Right cardiac atrium (tissue), 5 donors: ENCODE measurements around the gene CLEC16A. TPM values are rescaled to one million over a fixed set of nuclear protein-coding genes. Genes with fewer than 3 reads are reported as not detected.

Experiments
- ATAC-seq, 2 donors: fragments of 200-7000 bp; cut with Tn5 transposase; one replicate each; pipeline versions ENCODE4 v1.8.0 to v1.9.1; 2020; ENCODE audit warnings: moderate library complexity in 2 of 2, mild to moderate bottlenecking in 1 of 2
- DNase-seq, 3 donors: peaks; one replicate each; pipeline ENCODE4 v3.0.0-alpha.2; 2020
- H3K27ac ChIP-seq: one replicate; pipeline ENCODE4 v1.5.1; 2013; ENCODE audit warnings: mild to moderate bottlenecking, low read length, control low read depth, moderate library complexity
- H3K27me3 ChIP-seq: one replicate; pipeline ENCODE4 v1.6.1; 2013; ENCODE audit not compliant: control insufficient read depth, insufficient read depth
- H3K4me1 ChIP-seq: one replicate; pipeline ENCODE4 v1.6.1; 2013; ENCODE audit warnings: low read length; ENCODE audit not compliant: control insufficient read depth, insufficient read depth
- H3K4me3 ChIP-seq: one replicate; pipeline ENCODE4 v1.5.1; 2013; ENCODE audit warnings: low read length, control low read depth
- H3K9me3 ChIP-seq: one replicate; pipeline ENCODE4 v1.6.1; 2013; ENCODE audit warnings: low read length; ENCODE audit not compliant: control insufficient read depth
- WGBS: extraction: QIAGEN DNeasy Blood & Tissue Kit; methylation state at CpG from one replicate; pipeline ENCODE4 v1.1.7; 2013; 5-methylcytosine and 5-hydroxymethylcytosine counted together
- intact Hi-C, 4 donors: fragments of 100-400 bp; cut with DNase I; formaldehyde crosslinking; loops; one replicate each; pipeline versions ENCODE4 v1.11.0 to v1.14.0; 2022 to 2023
- polyA plus RNA-seq: library from polyadenylated mRNA; stranded (reverse); fragments of 200-250 nt; gene quantifications from one replicate; pipeline ENCODE4 v1.2.3, GENCODE V29; 2013
- total RNA-seq, 4 donors: library from RNA; stranded (reverse); fragmentation: NEBNext Ultra II Directional; extraction: Animal tissue kit (Norgen Biotek cat#: 25700); gene quantifications; one replicate each; pipeline ENCODE4 v1.2.1, GENCODE V29; 2021
- donor health status: healthy with polysubstance abuse.
- donor health status: DM: no; HTN: yes; CAD: no.
- donor health status: DM: no; HTN: no; CAD: no.
- donor health status: DM: no; HTN: yes; CAD: no; lungs with severe emphysema.
- donor health status: DM: yes; HTN: yes; CAD: no.

The CLEC16A gene
- total and polyA plus RNA-seq, 5 donors: 14.9 to 31.5 (median 29.2) TPM

GRCh38 chr16:11141409-11142260 lies 197.3 kb downstream of the CLEC16A start:
- ATAC-seq (no peak), DNase-seq (no peak)
- 94% methylated on average over 26 of the region's 26 CpGs for WGBS
- no peak overlapping the region for H3K4me3 ChIP-seq
- no peaks in the 10 kb centered on the region for H3K27me3 ChIP-seq
- intact Hi-C loops: no loop called here
- no peaks in the 10 kb centered on the region for H3K9me3 ChIP-seq
- H3K27ac ChIP-seq: peak overlapping the region; percentile 32
- peaks cover 19% of the 10 kb centered on the region for H3K4me1 ChIP-seq

- intact Hi-C loops: no loop called here
- no peaks in the 10 kb centered on the region for H3K9me3 ChIP-seq
- H3K27me3 ChIP-seq: no peaks in the 10 kb centered on the region
- DNase-seq (peak in 2 of 3 donors; percentile 70 to 77), ATAC-seq (peak; percentile 45 to 64)
- H3K27ac ChIP-seq: peak overlapping the region; percentile 32
- WGBS: 74% methylated on average over 7 of the region's 7 CpGs
- H3K4me1 ChIP-seq: peaks cover 19% of the 10 kb centered on the region
- H3K4me3 ChIP-seq: no peak overlapping the region
Measured at GRCh38 chr16:11142261-11142630, 197.9 kb downstream of the CLEC16A start.

GRCh38 chr16:11142951-11143350 lies 198.6 kb downstream of the CLEC16A start:
- Histone ChIP-seq H3K9me3 (no peaks in the 10 kb centered on the region), H3K4me3 (no peak overlapping the region), H3K4me1 (peaks cover 19% of the 10 kb centered on the region), H3K27me3 (no peaks in the 10 kb centered on the region), H3K27ac (no peak overlapping the region)
- 93% methylated on average over 7 of the region's 7 CpGs for WGBS
- intact Hi-C loops: no loop called here
- DNase-seq: no peak
- ATAC-seq: no peak

- H3K9me3 ChIP-seq: no peaks in the 10 kb centered on the region
- 72% methylated on average over 6 of the region's 6 CpGs for WGBS
- H3K27ac ChIP-seq: no peak overlapping the region
- no peak for DNase-seq
- H3K4me1 ChIP-seq: peaks cover 17% of the 10 kb centered on the region
- no peak for ATAC-seq
- intact Hi-C loops: no loop called here
- H3K27me3 ChIP-seq: no peaks in the 10 kb centered on the region
- no peak overlapping the region for H3K4me3 ChIP-seq
Measured at GRCh38 chr16:11143372-11144035, 199.1 kb downstream of the CLEC16A start.

- no peak for ATAC-seq
- WGBS: 72% methylated on average over 4 of the region's 4 CpGs
- Histone ChIP-seq H3K27ac (no peak overlapping the region), H3K4me3 (no peak overlapping the region), H3K27me3 (no peaks in the 10 kb centered on the region), H3K9me3 (no peaks in the 10 kb centered on the region), H3K4me1 (peaks cover 12% of the 10 kb centered on the region)
- DNase-seq: no peak
- intact Hi-C loops: no loop called here
Measured at GRCh38 chr16:11144122-11144521, 199.8 kb downstream of the CLEC16A start.

GRCh38 chr16:11145173-11145818 lies 200.9 kb downstream of the CLEC16A start:
- Histone ChIP-seq H3K27ac (no peak overlapping the region), H3K9me3 (no peaks in the 10 kb centered on the region), H3K4me1 (peaks cover 7% of the 10 kb centered on the region), H3K27me3 (no peaks in the 10 kb centered on the region), H3K4me3 (no peak overlapping the region)
- ATAC-seq (peak; percentile 41 to 77), DNase-seq (peak; percentile 65 to 68 (median 67))
- WGBS: 63% methylated on average over 13 of the region's 13 CpGs
- intact Hi-C loops: no loop called here

GRCh38 chr16:11145819-11146211 lies 201.5 kb downstream of the CLEC16A start:
- DNase-seq (peak in 1 of 3 donors; percentile 3), ATAC-seq (no peak)
- Histone ChIP-seq H3K27ac (no peak overlapping the region), H3K27me3 (no peaks in the 10 kb centered on the region), H3K4me3 (no peak overlapping the region), H3K4me1 (peaks cover 3% of the 10 kb centered on the region), H3K9me3 (no peaks in the 10 kb centered on the region)
- WGBS: 97% methylated on average over 7 of the region's 7 CpGs
- intact Hi-C loops: no loop called here

GRCh38 chr16:11147033-11147753 lies 202.8 kb downstream of the CLEC16A start:
- Histone ChIP-seq H3K4me1 (peaks cover 3% of the 10 kb centered on the region), H3K9me3 (no peaks in the 10 kb centered on the region), H3K4me3 (no peak overlapping the region), H3K27ac (no peak overlapping the region), H3K27me3 (no peaks in the 10 kb centered on the region)
- DNase-seq (peak in 1 of 3 donors; percentile 31), ATAC-seq (no peak)
- 87% methylated on average over 9 of the region's 9 CpGs for WGBS
- intact Hi-C loops: no loop called here

- DNase-seq (no peak), ATAC-seq (no peak)
- no peaks in the 10 kb centered on the region for H3K27me3 ChIP-seq
- intact Hi-C loops: no loop called here
- H3K9me3 ChIP-seq: no peaks in the 10 kb centered on the region
- no peak overlapping the region for H3K27ac ChIP-seq
- no peak overlapping the region for H3K4me3 ChIP-seq
- H3K4me1 ChIP-seq: peaks cover 3% of the 10 kb centered on the region
- WGBS: 88% methylated on average over 8 of the region's 8 CpGs
Measured at GRCh38 chr16:11147754-11148444, 203.5 kb downstream of the CLEC16A start.

- ATAC-seq (peak in 1 of 2 donors; percentile 51), DNase-seq (peak in 1 of 3 donors; percentile 60)
- Histone ChIP-seq H3K4me3 (no peak overlapping the region), H3K27ac (no peak overlapping the region), H3K4me1 (peaks cover 3% of the 10 kb centered on the region), H3K27me3 (no peaks in the 10 kb centered on the region), H3K9me3 (no peaks in the 10 kb centered on the region)
- intact Hi-C loops: no loop called here
- WGBS: 54% methylated on average over 5 of the region's 5 CpGs
Measured at GRCh38 chr16:11149011-11149616, 204.8 kb downstream of the CLEC16A start.
